HG03159 (cell line): Measurements from ENCODE around the gene MED13L.

Experiments
- ATAC-seq: cut with Tn5 transposase; IDR thresholded peaks from one replicate; pipeline ENCODE4 v1.9.1; 2021; ENCODE audit warnings: mild to moderate bottlenecking, moderate library complexity; ENCODE audit not compliant: unreplicated experiment

The MED13L gene

DNA sequence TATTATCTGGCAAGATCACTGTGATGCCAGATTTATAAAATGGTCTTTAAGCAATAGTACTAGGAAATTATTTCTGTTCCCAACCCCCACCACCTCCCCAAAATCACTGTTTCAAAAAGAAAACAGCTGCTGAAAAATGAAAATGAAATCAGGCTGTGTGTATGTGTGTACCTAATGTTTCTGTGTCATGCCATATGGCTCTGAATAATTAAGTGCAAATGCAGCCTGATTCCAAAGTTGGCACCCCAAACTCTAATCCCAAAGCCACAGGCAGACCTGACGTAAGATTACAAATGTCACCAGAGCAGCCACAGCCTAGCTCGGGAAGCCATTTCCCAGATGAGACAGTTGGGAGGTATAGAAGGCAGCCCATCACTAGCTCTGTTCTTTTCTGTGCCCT, 175.5 kb downstream of the MED13L start:
- no peak for ATAC-seq

- ATAC-seq, result no peak
These were observed 177.7 kb downstream of the MED13L start for GRCh38 chr12:116099652-116100432.

- ATAC-seq, result no peak
These were observed 180.6 kb downstream of the MED13L start for GRCh38 chr12:116096874-116097273.

GRCh38 chr12:116094475-116094874, 183.0 kb downstream of the MED13L start:
- no peak for ATAC-seq

GRCh38 chr12:116093915-116094314, 183.6 kb downstream of the MED13L start:
- no peak for ATAC-seq

DNA sequence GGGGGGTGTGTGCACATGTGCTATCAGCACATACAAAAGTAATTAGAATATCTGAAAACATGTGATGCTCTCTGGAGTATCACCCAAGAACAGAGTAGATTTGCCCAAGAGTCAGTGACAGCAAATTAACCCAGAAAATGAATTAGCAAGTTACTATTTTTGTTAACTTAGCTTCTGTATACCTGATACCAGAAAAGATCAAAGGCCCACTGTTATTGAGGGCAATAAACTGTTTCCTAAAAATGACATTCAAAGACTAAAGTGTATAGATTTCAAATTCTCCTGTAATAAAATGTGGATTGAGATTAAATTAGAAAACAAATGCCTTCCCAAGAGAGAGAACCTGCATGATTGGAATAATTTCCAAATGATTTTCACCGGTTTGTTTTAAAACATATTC, 184.7 kb downstream of the MED13L start:
- no peak for ATAC-seq

- no peak for ATAC-seq
These were observed 185.3 kb downstream of the MED13L start for GRCh38 chr12:116092162-116092561.

- no peak for ATAC-seq
These were observed 185.9 kb downstream of the MED13L start for GRCh38 chr12:116091579-116091978.

- no peak for ATAC-seq
These were observed 187.0 kb downstream of the MED13L start for GRCh38 chr12:116090516-116090915.

GRCh38 chr12:116089080-116089479, 188.4 kb downstream of the MED13L start:
- no peak for ATAC-seq

DNA sequence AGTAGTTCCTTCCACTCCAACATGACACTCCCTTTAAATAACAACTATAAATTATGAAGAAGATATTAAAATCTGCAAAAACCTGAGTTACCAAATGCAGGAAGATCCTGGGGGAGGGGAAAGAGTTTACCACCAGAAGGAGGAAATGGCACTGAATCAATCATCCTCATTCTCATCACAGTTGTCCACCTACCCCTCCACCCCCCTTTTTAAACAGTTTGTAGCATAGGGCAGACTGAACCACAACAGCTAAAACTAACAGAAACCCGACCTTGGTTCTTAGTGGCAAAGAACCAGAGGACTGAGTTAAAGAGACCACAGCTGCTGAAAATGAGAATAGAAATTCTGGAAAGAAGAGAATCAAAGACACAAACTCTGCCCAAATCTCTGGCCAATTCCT, 189.5 kb downstream of the MED13L start:
- peak; percentile 46 for ATAC-seq

GRCh38 chr12:116087399-116087798, 190.1 kb downstream of the MED13L start:
- ATAC-seq, result no peak

- ATAC-seq, result no peak
These were observed 197.1 kb downstream of the MED13L start for GRCh38 chr12:116080415-116080814.

DNA sequence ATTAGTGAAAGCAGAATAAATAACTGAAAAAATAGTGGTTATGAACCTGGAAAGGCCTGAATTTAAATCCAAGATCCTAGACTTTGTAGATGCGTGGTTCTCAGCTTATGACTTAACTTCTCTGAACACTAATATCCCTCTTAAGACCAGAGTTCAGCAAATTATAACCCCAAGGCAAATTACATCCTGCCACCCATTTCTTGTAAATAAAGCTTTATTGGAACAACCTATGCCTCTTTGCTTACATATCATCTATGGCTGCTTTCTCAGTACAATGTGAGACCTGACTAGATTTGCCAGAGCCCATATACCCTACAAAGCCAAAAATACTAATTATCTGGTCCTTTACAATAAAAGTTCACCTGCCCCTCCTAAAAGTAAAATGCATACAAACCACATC, 199.1 kb downstream of the MED13L start:
- ATAC-seq, result no peak

- ATAC-seq, result no peak
These were observed 200.1 kb downstream of the MED13L start for GRCh38 chr12:116077431-116077830.

GRCh38 chr12:116076399-116076798, 201.1 kb downstream of the MED13L start:
- no peak for ATAC-seq

DNA sequence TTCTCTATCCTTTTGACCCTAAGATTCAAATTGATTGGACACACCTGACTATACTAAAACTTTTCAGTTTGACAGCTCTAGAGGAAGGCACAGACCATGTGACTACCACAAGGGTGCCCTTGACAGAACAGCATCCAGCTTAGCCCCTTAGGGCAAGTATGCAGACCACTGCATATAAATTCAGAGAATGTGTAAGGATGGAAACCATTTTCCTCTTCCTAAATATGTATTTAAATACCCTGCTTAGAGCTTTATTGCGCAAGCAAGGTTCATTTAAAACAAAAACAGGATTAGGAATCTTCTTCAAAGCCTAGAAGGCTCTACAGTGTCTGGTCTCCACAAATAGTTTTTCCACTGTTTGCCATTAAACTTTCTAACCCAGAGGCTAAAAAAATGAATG, 202.8 kb downstream of the MED13L start:
- no peak for ATAC-seq

GRCh38 chr12:116071555-116072230, 205.8 kb downstream of the MED13L start:
- ATAC-seq, result no peak

GRCh38 chr12:116070444-116070843, 207.0 kb downstream of the MED13L start:
- ATAC-seq, result no peak

DNA sequence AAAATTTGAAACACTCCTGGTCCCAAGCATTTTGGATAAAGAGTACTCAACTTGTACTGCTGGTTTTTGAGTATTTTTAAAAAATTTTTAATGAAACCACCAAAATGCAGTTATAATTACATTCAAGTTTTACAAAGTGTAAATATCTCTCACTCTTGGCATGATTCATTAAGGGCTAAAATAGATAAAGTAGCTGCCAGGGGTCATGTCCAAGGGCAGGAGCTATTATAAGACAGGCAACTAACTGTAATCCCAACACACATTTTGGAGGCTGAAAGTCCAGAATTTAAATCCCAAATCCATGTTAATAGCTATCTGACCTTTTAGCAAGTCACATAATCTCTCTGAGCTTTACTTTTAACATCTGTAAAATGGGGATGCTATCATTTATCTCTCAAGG, 207.6 kb downstream of the MED13L start:
- ATAC-seq, result no peak

DNA sequence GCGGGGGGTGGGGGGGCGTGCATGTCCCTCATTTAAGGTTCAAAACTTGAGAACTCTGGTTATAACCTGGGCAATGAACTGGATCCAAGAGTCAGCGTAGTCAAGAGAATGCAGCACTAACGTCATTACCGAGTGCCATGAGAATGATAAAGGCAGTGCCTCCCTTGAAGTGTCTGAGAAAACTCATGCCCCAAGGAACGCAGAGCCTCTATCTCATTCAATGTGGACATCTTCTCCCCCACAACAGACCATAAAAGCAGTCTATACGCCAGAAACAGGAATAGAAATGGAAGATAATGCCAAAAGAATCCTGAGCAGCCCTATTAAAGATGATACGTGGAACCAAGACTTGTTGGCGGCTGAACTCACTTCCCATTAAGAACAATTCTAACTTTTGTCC, 208.6 kb downstream of the MED13L start:
- ATAC-seq, result no peak

- no peak for ATAC-seq
These were observed 209.1 kb downstream of the MED13L start for GRCh38 chr12:116068371-116068770.
